Measurements from ENCODE around the gene STAG2. TPM values are rescaled to one million over a fixed set of nuclear protein-coding genes. Genes with fewer than 3 reads are reported as not detected.
"Not testable (repeated sequence)": the region's sequence is repeated elsewhere in the genome, so short reads cannot be mapped to it uniquely, and the experiment has no call there.

The STAG2 gene
- total RNA-seq, 1 donor from 2014 or later, result 72.7 TPM

DNA sequence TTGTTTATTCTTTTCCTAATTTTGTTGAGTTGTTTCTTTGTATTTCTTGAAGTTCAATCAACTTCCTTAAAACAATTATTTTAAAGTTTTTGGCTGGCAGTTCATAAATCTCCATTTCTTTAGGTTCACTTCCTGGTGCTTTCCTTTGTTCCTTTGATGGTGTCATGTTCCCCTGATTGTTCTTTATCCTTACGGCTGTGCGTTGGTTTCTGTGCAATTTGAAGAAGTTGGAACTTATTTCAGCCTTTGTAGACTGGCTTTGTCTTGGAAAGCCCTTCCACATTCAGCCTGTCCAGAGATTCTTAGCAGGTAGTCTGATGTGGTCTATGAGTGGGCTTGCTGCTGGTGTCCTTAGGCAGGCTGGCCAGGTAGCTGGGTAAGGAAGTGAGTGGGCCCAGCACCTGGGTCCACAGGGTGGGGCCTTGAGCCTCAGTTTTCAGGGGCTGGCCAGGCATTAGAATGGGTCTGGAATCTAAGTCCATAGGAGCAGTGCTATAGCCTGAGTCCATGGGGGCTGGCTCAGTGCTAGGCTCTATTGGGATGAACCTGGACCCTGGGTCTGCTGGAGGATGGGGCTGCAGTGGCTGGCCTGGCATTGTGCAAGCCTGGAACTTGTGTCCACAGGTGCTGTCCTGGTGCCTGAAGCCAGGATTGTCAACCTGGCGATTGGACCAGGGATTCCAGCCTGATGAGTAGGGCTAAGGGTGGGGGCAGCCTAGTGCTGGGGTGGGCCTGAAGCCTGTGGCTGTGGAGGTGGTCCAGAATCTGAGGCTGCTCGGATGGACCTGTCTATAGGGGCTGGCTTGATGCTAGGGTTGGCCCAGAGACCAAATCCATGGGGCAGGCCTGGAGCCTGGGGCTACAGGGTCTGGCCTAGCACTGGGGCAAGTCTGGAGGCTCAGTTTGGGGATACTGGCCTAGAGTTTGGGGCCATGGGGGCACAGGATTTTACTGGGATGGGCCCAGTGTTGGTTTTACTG is 152.4 kb downstream of the STAG2 start:
- TF ChIP-seq, protein P1, sequence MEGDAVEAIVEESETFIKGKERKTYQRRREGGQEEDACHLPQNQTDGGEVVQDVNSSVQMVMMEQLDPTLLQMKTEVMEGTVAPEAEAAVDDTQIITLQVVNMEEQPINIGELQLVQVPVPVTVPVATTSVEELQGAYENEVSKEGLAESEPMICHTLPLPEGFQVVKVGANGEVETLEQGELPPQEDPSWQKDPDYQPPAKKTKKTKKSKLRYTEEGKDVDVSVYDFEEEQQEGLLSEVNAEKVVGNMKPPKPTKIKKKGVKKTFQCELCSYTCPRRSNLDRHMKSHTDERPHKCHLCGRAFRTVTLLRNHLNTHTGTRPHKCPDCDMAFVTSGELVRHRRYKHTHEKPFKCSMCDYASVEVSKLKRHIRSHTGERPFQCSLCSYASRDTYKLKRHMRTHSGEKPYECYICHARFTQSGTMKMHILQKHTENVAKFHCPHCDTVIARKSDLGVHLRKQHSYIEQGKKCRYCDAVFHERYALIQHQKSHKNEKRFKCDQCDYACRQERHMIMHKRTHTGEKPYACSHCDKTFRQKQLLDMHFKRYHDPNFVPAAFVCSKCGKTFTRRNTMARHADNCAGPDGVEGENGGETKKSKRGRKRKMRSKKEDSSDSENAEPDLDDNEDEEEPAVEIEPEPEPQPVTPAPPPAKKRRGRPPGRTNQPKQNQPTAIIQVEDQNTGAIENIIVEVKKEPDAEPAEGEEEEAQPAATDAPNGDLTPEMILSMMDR (IDR thresholded peaks at IDR 0.05), result no peak
- DNase-seq (ENCODE audit: extremely low spot score, unreplicated experiment), result no peak
- Mint-ChIP-seq H3K9me3 (ENCODE audit: unreplicated experiment) (peaks cover 21% of the 10 kb centered on the region), H3K4me3 (ENCODE audit: unreplicated experiment) (no peak overlapping the region), H3K27me3 (ENCODE audit: unreplicated experiment) (no peaks in the 10 kb centered on the region), H3K4me1 (ENCODE audit: unreplicated experiment) (no peaks in the 10 kb centered on the region), H3K27ac (ENCODE audit: unreplicated experiment) (no peak overlapping the region), H3K36me3 (ENCODE audit: unreplicated experiment) (no peaks in the 10 kb centered on the region)

DNA sequence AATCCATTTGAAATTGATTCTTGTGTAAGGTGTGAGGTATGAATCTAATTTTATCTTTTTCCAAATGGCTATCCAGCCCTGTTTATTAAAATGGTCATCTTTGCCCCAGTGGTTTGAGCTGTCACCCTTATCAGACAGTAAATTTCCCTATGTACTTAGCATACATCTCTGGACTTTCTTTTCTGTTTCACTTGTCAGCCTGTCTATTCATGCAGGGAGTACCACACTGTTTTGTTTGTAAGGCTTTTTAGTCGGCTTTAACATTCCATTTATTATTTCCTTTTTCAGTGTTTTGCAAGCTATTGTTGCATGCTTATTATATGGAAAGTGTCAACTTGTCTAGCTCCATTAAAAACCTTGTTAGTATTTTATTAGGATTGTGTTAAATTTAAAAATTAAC is 155.8 kb downstream of the STAG2 start:
- no peaks in the 10 kb centered on the region for H3K27me3 Mint-ChIP-seq (ENCODE audit: unreplicated experiment)
- H3K4me1 Mint-ChIP-seq (ENCODE audit: unreplicated experiment), result no peaks in the 10 kb centered on the region
- TF ChIP-seq, protein P1 (IDR thresholded peaks at IDR 0.05), result no peak
- H3K36me3 Mint-ChIP-seq (ENCODE audit: unreplicated experiment), result no peaks in the 10 kb centered on the region
- H3K4me3 Mint-ChIP-seq (ENCODE audit: unreplicated experiment), result no peak overlapping the region
- no peak for DNase-seq (ENCODE audit: extremely low spot score, unreplicated experiment)
- H3K9me3 Mint-ChIP-seq (ENCODE audit: unreplicated experiment), result peaks cover 22% of the 10 kb centered on the region
- H3K27ac Mint-ChIP-seq (ENCODE audit: unreplicated experiment), result no peak overlapping the region

DNA sequence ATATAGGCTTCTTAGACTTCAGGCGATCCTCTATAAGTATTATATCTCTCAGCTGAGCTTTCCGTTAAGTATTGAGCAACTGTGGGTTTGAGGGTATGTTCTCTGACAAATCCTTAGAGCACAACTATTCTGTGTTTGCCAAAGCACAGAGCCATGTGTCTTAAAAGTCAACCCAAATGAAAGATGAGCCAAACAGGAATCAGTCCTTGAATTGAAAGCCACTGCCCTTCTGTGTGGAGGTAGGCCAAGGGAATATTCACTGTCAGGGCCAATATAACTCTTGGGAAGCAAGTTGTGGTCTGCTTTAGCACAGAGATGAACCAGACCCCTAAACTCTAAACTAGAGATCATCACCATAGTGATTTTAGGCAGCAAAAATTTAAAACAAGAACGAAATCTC is 164.0 kb downstream of the STAG2 start:
- no peaks in the 10 kb centered on the region for H3K27me3 Mint-ChIP-seq (ENCODE audit: unreplicated experiment)
- no peak for DNase-seq (ENCODE audit: extremely low spot score, unreplicated experiment)
- no peak overlapping the region for H3K27ac Mint-ChIP-seq (ENCODE audit: unreplicated experiment)
- no peaks in the 10 kb centered on the region for H3K4me1 Mint-ChIP-seq (ENCODE audit: unreplicated experiment)
- H3K36me3 Mint-ChIP-seq (ENCODE audit: unreplicated experiment), result no peaks in the 10 kb centered on the region
- TF ChIP-seq, protein P1 (IDR thresholded peaks at IDR 0.05), result no peak
- no peak overlapping the region for H3K4me3 Mint-ChIP-seq (ENCODE audit: unreplicated experiment)
- peaks cover 12% of the 10 kb centered on the region for H3K9me3 Mint-ChIP-seq (ENCODE audit: unreplicated experiment)

DNA sequence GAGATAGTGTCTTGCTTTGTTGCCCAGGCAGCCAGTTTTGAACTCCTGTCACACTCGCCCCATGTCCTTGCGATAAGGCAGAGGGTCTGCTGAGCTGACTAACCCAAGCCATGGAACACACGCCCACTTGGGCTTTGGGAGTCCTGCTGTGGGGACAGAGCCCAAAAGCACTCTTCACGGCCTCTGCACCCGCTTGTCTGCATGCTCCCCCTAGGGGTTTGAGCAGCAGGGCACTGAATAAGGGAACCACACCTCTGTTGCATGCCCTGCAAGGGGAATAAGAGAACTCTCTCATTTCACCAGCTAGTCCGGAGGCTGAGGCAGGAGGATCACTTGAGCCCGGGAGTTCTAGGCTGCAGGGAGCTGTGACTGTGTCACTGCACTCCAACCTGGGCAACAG is 166.0 kb downstream of the STAG2 start:
- H3K36me3 Mint-ChIP-seq (ENCODE audit: unreplicated experiment), result no peaks in the 10 kb centered on the region
- peaks cover 4% of the 10 kb centered on the region for H3K9me3 Mint-ChIP-seq (ENCODE audit: unreplicated experiment)
- TF ChIP-seq, protein P1 (IDR thresholded peaks at IDR 0.05), result no peak
- no peaks in the 10 kb centered on the region for H3K4me1 Mint-ChIP-seq (ENCODE audit: unreplicated experiment)
- DNase-seq (ENCODE audit: extremely low spot score, unreplicated experiment), result no peak
- H3K27ac Mint-ChIP-seq (ENCODE audit: unreplicated experiment), result no peak overlapping the region
- H3K4me3 Mint-ChIP-seq (ENCODE audit: unreplicated experiment), result no peak overlapping the region
- H3K27me3 Mint-ChIP-seq (ENCODE audit: unreplicated experiment), result no peaks in the 10 kb centered on the region

DNA sequence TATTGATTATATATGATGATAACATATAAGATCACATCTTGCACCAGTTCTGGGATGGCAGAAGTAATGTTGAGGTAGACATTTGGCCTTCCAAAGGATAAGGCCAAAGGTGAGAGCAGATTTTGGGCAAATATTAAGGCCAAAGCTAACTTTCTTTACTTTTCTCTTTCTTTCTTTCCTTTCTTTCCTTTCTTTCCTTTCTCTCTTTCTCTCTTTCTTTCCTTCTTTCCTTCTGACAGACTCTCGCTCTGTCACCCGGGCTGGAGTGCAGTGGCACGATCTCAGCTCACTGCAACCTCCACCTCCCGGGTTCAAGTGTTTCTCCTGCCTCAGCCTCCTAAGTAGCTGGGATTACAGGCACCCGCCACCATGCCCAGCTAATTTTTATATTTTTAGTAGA is 170.9 kb downstream of the STAG2 start:
- not testable (repeated sequence) for H3K36me3 Mint-ChIP-seq (ENCODE audit: unreplicated experiment); H3K27ac Mint-ChIP-seq (ENCODE audit: unreplicated experiment); H3K4me3 Mint-ChIP-seq (ENCODE audit: unreplicated experiment); H3K9me3 Mint-ChIP-seq (ENCODE audit: unreplicated experiment); H3K27me3 Mint-ChIP-seq (ENCODE audit: unreplicated experiment); H3K4me1 Mint-ChIP-seq (ENCODE audit: unreplicated experiment); DNase-seq (ENCODE audit: extremely low spot score, unreplicated experiment)
